Mucosa of descending colon (tissue), 3 donors: Measurements from ENCODE around the gene GOLGA6L10. TPM values are rescaled to one million over a fixed set of nuclear protein-coding genes. Genes with fewer than 3 reads are reported as not detected.

Source experiments
- ATAC-seq: fragments of 200-7000 bp; cut with Tn5 transposase; one replicate; pipeline ENCODE4 v1.9.1; 2020; ENCODE audit warnings: mild to moderate bottlenecking, moderate library complexity
- DNase-seq, 3 donors: peaks; one replicate each; pipeline ENCODE4 v3.0.0-alpha.2; 2020
- H3K36me3 ChIP-seq: fragments of 200-600 bp; one replicate; pipeline ENCODE4 v1.8.0; 2021; ENCODE audit warnings: low read depth, mild to moderate bottlenecking
- H3K4me1 ChIP-seq: fragments of 200-600 bp; one replicate; pipeline ENCODE4 v1.8.0; 2021; ENCODE audit warnings: low read depth, mild to moderate bottlenecking
- H3K4me3 ChIP-seq: fragments of 200-600 bp; one replicate; pipeline ENCODE4 v1.8.0; 2021; ENCODE audit warnings: mild to moderate bottlenecking
- H3K9me3 ChIP-seq: fragments of 200-600 bp; one replicate; pipeline ENCODE4 v1.8.0; 2021; ENCODE audit warnings: mild to moderate bottlenecking
- CTCF ChIP-seq: fragments of 200-600 bp; IDR thresholded peaks from one replicate; pipeline ENCODE4 v1.8.0; 2022; ENCODE audit warnings: antibody characterized with exemption, mild to moderate bottlenecking
- intact Hi-C, 2 donors: fragments of 100-400 bp; cut with DNase I in 1 of 2; cut with micrococcal nuclease in 1 of 2; formaldehyde crosslinking; loops; one replicate each; pipeline versions ENCODE4 v1.11.0 to v1.11.1; 2022; cut with DNase I, micrococcal nuclease
- total RNA-seq, 3 donors: library from RNA; stranded (reverse); fragmentation: NEBNext Ultra II Directional in 2 of 3; extraction: Animal tissue kit (Norgen Biotek cat#: 25700) in 2 of 3; gene quantifications; one replicate each; pipeline versions ENCODE4 v1.2.1 to v1.2.4, GENCODE V29; 2021 to 2023
- donor health status: DM: no; HTN: no; CAD: no; lungs with moderate emphysema.
- donor health status: DM: no; HTN: no; CAD: no.
- donor health status: DM: no; HTN: yes; CAD: no.

GOLGA6L10 gene
- total RNA-seq, 3 donors from 2014 or later, result 0.92 to 3.6 (median 3.1) TPM

GRCh38 chr15:82298032-82298431, 51.2 kb downstream of the GOLGA6L10 start:
- no peak for DNase-seq
- TF ChIP-seq CTCF, result no peak
- Histone ChIP-seq H3K4me1 (no peaks in the 10 kb centered on the region), H3K4me3 (no peak overlapping the region), H3K36me3 (no peaks in the 10 kb centered on the region), H3K9me3 (no peaks in the 10 kb centered on the region)
- intact Hi-C loops, result no loop called here
- ATAC-seq, result no peak

GRCh38 chr15:82297546-82297945, 51.7 kb downstream of the GOLGA6L10 start:
- Histone ChIP-seq H3K9me3 (no peaks in the 10 kb centered on the region), H3K4me1 (no peaks in the 10 kb centered on the region), H3K4me3 (no peak overlapping the region), H3K36me3 (no peaks in the 10 kb centered on the region)
- intact Hi-C loops, result no loop called here
- DNase-seq, result no peak
- TF ChIP-seq CTCF, result no peak
- ATAC-seq, result no peak

GRCh38 chr15:82294061-82294690, 55.1 kb downstream of the GOLGA6L10 start:
- ATAC-seq (no peak), DNase-seq (no peak)
- intact Hi-C loops, result no loop called here
- no peak for TF ChIP-seq CTCF
- no peaks in the 10 kb centered on the region for H3K9me3 ChIP-seq
- H3K36me3 ChIP-seq, result no peaks in the 10 kb centered on the region
- no peaks in the 10 kb centered on the region for H3K4me1 ChIP-seq
- H3K4me3 ChIP-seq, result no peak overlapping the region

GRCh38 chr15:82292271-82292670, 57.0 kb downstream of the GOLGA6L10 start:
- DNase-seq (no peak), ATAC-seq (no peak)
- intact Hi-C loops, result no loop called here
- H3K4me1 ChIP-seq, result no peaks in the 10 kb centered on the region
- TF ChIP-seq CTCF, result no peak
- H3K36me3 ChIP-seq, result no peaks in the 10 kb centered on the region
- no peak overlapping the region for H3K4me3 ChIP-seq
- H3K9me3 ChIP-seq, result no peaks in the 10 kb centered on the region

Other genes starting within 250 kb of the GOLGA6L10 start
- gene EFL1, start 86.7 kb downstream of the GOLGA6L10 start, total RNA-seq, result 10 to 100 TPM; 28.7 to 42.9 (median 33.1) TPM
- gene SAXO2, start 86.7 kb downstream of the GOLGA6L10 start, total RNA-seq, result 1 to 10 TPM in 2 of 3 donors, under 1 TPM in 1; 0.58 to 2.3 (median 1.3) TPM
- gene GOLGA6L9, start 80.3 kb upstream of the GOLGA6L10 start, total RNA-seq, result 1 to 10 TPM; 3.4 to 5.0 (median 3.9) TPM
- gene RPS17, start 191.0 kb upstream of the GOLGA6L10 start, total RNA-seq, result 1,000 to 10,000 TPM in 2 of 3 donors, 100 to 1,000 TPM in 1; 921 to 1,089 (median 1,038) TPM